Right renal pelvis (tissue), 4 donors: ENCODE measurements around the gene ENPP4. TPM values are rescaled to one million over a fixed set of nuclear protein-coding genes. Genes with fewer than 3 reads are reported as not detected.

Experiments
- polyA plus RNA-seq, 4 donors: library from polyadenylated mRNA; unstranded; fragments of 120-200 nt; gene quantifications; one replicate each; pipeline ENCODE4 v1.2.1, GENCODE V29; 2013; ENCODE audit not compliant: insufficient read length in 4 of 4

ENPP4 gene
- polyA plus RNA-seq, 4 donors: 16.1 to 21.9 (median 19.2) TPM

Other genes starting within 250 kb of the ENPP4 start
- gene CLIC5, start 114.1 kb upstream of the ENPP4 start, polyA plus RNA-seq: 100 to 1,000 TPM; 189 to 259 (median 219) TPM
- 10 to 100 TPM; 14.4 to 21.3 (median 18.1) TPM for gene ENPP5, start 41.0 kb downstream of the ENPP4 start, polyA plus RNA-seq